D721Med (cell line): ENCODE results near the gene MID2.

Source experiments
- DNase-seq: peaks from one replicate; pipeline ENCODE4 v3.0.0; 2011; ENCODE audit warnings: low spot score; ENCODE audit not compliant: insufficient read length
- FAIRE-seq: peaks from 2 replicates; lab custom pipeline; 2011; peaks lifted over from hg19 to GRCh38; lab: Jason Lieb, UNC
- TF ChIP-seq, protein P1 (sequence below): IDR thresholded peaks from 2 replicates; pipeline ENCODE4 v1.5.1; 2012; ENCODE audit warnings: mild to moderate bottlenecking, control low read depth; ENCODE audit not compliant: insufficient read depth; ENCODE audit errors: missing control alignments

MID2 gene

DNA sequence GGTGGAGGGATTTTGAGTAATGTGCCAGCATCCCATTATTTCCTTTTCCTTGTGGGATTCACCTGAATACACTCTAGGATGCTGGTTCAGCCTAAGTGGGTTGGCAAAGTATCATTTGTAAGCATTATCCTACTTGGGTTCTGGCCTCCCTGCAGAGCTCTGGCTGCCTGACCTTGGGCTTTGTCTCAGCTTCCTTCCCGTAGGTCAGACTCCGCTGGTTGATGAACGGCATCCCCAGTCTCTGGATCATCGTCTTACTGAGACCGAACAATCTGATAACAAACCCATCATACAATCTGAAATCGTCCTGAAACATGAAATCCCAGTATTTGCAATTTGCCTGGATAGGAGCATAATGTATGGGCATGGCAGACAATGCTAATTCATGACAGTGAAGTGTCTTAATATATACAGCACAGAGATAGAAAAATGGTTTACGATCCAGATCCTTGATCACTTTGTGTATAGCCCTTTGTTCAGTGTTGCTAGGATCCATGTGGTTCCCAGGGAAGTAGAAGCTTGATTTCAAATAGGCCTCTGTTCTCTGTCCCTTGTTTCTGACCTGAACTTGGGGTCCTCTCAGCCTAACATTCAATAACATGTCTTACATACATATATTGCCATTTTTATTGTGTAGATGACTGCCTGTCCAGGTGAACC is 5.5 kb downstream of the MID2 start:
- TF ChIP-seq, protein P1, sequence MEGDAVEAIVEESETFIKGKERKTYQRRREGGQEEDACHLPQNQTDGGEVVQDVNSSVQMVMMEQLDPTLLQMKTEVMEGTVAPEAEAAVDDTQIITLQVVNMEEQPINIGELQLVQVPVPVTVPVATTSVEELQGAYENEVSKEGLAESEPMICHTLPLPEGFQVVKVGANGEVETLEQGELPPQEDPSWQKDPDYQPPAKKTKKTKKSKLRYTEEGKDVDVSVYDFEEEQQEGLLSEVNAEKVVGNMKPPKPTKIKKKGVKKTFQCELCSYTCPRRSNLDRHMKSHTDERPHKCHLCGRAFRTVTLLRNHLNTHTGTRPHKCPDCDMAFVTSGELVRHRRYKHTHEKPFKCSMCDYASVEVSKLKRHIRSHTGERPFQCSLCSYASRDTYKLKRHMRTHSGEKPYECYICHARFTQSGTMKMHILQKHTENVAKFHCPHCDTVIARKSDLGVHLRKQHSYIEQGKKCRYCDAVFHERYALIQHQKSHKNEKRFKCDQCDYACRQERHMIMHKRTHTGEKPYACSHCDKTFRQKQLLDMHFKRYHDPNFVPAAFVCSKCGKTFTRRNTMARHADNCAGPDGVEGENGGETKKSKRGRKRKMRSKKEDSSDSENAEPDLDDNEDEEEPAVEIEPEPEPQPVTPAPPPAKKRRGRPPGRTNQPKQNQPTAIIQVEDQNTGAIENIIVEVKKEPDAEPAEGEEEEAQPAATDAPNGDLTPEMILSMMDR = no peak
- no peak for DNase-seq

DNA sequence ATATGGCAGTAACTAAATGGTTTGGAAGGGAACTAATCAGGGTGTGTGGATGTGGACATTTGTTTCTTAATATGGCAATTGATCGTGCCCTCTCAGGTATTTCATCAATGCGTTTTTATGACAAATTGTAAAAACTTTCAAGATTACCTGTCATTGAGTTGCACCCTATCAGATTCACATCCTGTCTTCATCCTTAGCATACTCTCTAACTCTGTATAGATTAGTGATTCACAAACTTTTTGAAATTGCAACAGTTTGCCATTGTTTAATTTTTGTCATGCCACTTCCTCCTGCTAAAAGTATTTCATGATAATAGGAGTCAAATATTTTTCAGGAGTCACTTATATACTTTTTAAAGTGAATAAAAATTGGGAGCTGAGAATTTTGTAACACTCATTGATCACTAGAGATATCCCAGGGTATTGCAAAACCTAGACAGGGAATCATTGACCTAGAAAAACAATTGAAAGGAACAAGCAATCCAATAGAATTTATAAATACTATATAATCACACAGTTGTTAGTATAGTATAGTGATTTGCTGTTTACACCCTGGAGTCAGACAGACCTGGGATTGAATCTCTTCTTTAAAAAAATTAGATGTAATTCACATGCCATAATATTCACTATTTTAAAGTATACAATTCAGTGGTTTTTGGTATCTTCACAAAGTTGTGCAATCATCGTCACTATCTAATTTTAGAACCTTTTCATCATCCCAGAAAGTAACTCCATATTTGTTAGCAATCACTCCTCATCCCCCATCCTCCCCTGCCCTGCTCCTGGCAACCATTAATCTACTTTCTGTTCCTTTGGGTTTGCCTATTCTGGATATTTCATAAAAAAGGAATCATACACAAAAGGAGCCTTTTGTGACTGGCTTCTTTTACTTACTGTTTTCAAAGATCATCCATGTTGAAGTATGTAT is 8.9 kb downstream of the MID2 start:
- no peak for DNase-seq
- TF ChIP-seq, protein P1 = no peak
- FAIRE-seq = no peak

More for the DNA sequence above, 5.5 kb downstream of the MID2 start:
- FAIRE-seq = no peak

DNA sequence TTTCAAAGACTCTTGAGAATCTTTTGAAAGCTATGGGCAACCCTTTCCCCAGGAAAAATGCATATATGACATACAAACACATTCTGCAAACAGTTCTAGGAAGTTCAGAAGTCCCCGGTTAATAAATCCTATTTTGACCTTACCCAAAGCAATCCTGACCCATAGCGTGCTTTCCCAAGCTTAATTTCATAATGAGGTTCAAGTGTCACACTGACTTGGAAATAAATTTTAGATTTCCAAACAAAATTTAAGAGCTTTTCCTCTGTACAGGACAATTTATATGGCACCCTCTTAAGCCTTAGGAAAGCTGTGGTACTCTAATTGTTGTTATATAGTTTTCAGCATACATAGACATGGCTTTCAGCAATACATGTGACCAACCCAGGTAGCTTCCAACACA is 11.3 kb downstream of the MID2 start:
- TF ChIP-seq, protein P1 = no peak
- DNase-seq = no peak
- FAIRE-seq = peak; percentile 48

DNA sequence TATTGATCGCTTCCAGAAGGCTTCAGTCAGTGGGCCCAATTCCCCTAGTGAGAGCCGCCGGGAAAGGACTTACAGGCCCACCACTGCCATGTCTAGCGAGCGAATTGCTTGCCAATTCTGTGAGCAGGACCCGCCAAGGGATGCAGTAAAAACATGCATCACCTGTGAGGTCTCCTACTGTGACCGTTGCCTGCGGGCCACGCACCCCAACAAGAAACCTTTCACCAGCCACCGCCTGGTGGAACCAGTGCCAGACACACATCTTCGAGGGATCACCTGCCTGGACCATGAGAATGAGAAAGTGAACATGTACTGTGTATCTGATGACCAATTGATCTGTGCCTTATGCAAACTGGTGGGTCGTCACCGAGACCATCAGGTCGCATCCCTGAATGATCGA is 15.3 kb downstream of the MID2 start:
- DNase-seq (no peak), FAIRE-seq (no peak)
- TF ChIP-seq, protein P1 = no peak

DNA sequence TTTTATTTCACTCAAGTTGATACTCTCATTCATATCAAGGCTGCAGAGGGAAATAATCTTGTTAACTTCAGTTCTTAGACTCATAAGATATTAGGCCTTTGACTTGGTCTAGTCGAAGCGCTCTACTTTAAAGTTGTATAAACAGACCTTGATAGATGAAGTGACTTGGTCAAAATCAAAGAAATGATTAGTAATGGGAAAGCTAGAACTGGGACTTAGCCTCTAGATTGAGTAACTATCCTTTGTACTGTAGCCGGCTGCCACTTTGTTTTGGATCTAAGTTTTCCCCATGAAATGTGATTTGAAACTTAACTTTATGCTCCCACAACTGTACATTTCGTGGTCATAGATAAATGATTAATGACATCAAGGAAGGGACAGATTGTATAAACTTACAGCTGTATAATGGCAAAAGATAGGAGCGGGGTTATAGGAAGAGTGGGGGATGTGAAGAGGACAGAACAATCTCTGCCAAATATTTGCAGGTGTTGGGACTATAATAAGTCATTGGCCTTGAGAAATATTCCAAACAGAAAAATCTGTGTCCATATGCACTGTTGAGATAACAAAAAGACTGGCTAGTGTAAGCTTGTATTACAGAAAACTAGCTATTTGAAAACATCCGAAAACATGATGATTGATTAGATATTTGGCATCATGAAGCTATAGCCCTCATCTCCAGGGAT is 17.2 kb downstream of the MID2 start:
- TF ChIP-seq, protein P1 = no peak
- no peak for FAIRE-seq
- DNase-seq = no peak

DNA sequence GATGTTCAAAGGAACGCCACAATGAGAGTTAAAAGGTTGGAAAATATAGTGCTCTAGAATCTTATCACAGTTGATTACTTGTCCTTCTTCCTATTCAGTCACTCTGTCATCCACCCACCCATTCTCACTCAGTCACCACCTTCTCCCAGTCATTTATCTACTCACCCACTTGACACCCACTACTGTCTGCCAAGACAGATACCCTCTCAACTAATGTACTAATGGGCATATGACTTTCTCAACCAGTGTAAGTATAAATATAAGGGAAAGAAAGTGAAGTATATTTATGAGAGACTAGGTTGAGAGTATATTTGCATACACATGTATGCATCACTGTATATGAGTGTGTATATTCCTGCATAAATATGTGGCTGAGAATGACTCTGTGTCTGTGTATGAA is 20.0 kb downstream of the MID2 start:
- FAIRE-seq = no peak

More for the DNA sequence above, 20.0 kb downstream of the MID2 start:
- TF ChIP-seq, protein P1 = no peak
- DNase-seq = no peak
